SK-N-MC (cell line): ENCODE data around the gene PPP1R12B.

Experiments
- EZH2 ChIP-seq: fragments of 200-600 bp; sonication (generic); IDR thresholded peaks from one replicate; pipeline ENCODE4 v1.6.1; 2017; ENCODE audit warnings: antibody characterized with exemption
- FOXP2 ChIP-seq: optimal IDR thresholded peaks from 2 replicates; pipeline ENCODE3; 2011; ENCODE audit warnings: mild to moderate bottlenecking, moderate library complexity; ENCODE audit not compliant: insufficient read depth; ENCODE audit errors: extremely low read length, control extremely low read depth
- POLR2AphosphoS5 ChIP-seq: IDR thresholded peaks from 2 replicates; pipeline ENCODE4 v1.6.1; 2012; ENCODE audit warnings: mild to moderate bottlenecking, low read depth, low read length, borderline replicate concordance

- TF ChIP-seq EZH2: no peak
- no peak for TF ChIP-seq POLR2AphosphoS5
- no peak for TF ChIP-seq FOXP2
Measured at GRCh38 chr1:202586871-202587270, 238.4 kb downstream of the PPP1R12B start.
